HCT116 (cell line): ENCODE data around the gene CHTF18. TPM values are rescaled to one million over a fixed set of nuclear protein-coding genes. Genes with fewer than 3 reads are reported as not detected.

Experiments
- ATAC-seq: fragments of 200-7000 bp; cut with Tn5 transposase; 2 replicates; pipeline ENCODE4 v1.9.1; 2020; ENCODE audit warnings: mild to moderate bottlenecking, moderate library complexity
- BruUV-seq: library from RNA; stranded (reverse); fragments of 400-500 nt; replicated peaks from 2 replicates; lab custom pipeline; 2021; lab: Mats Ljungman, UMichigan
- CTCF ChIA-PET: fragments of 300-600 bp; sonication (Branson Sonifier 250); formaldehyde crosslinking; loops from one replicate; lab custom pipeline; 2021; ENCODE audit warnings: antibody characterized with exemption; lab: Charles Lee
- POLR2A ChIA-PET: fragments of 300-600, 350-600 bp; sonication (Branson Sonifier 250); formaldehyde crosslinking; loops from one replicate; lab custom pipeline; 2021; ENCODE audit warnings: antibody characterized with exemption; lab: Charles Lee
- RAD21 ChIA-PET, 2 experiments: fragments of 300-600 bp; sonication (Branson Sonifier 250); formaldehyde crosslinking; loops; one replicate each; lab custom pipeline; 2023; ENCODE audit warnings: low total read pairs in 2 of 2; ENCODE audit not compliant: uncharacterized antibody in 2 of 2, unreplicated experiment in 2 of 2, low non-redundant PET in 1 of 2; lab: Charles Lee
- DNase-seq: peaks from one replicate; pipeline ENCODE4 v3.0.0-alpha.2; 2010; ENCODE audit warnings: low read depth, low spot score
- H2AFZ ChIP-seq: fragments of 200-600 bp; shearing (Covaris generic), sonication (generic); 2 replicates; pipeline ENCODE4 v1.6.1; 2017; ENCODE audit warnings: low read depth, mixed run types, mixed read lengths, antibody characterized with exemption, low read length; ENCODE audit not compliant: poor library complexity, severe bottlenecking
- H3K27ac ChIP-seq: 2 replicates; pipeline ENCODE4 v1.5.1; 2012; ENCODE audit warnings: low read depth, low read length
- H3K27me3 ChIP-seq: fragments of 200-600 bp; sonication (generic); 2 replicates; pipeline ENCODE4 v1.6.1; 2016; ENCODE audit warnings: mixed run types, low read length, mixed read lengths; ENCODE audit not compliant: insufficient read depth
- H3K36me3 ChIP-seq, 2 experiments: fragments of 200-500 bp in 1 of 2; fragments of 200-600 bp in 1 of 2; sonication (Bioruptor generic) in 1 of 2; sonication (generic) in 1 of 2; 2 replicates each; pipeline versions ENCODE4 v1.5.1 to v1.6.1; 2014 to 2016; ENCODE audit warnings: low read length in 2 of 2, inconsistent platforms in 1 of 2, mixed read lengths in 1 of 2, mixed run types in 1 of 2; ENCODE audit not compliant: insufficient read depth in 2 of 2, control insufficient read depth in 1 of 2
- H3K4me1 ChIP-seq, 2 experiments: fragments of 200-600 bp in 1 of 2; sonication (generic) in 1 of 2; 2 replicates each; pipeline versions ENCODE4 v1.5.1 to v1.6.1; 2012 to 2017; ENCODE audit warnings: low read length in 2 of 2, inconsistent platforms in 1 of 2, mild to moderate bottlenecking in 1 of 2, mixed read lengths in 1 of 2, mixed run types in 1 of 2, moderate library complexity in 1 of 2; ENCODE audit not compliant: insufficient read depth in 2 of 2, control insufficient read depth in 1 of 2
- H3K4me2 ChIP-seq: fragments of 200-600 bp; sonication (generic); 2 replicates; pipeline ENCODE4 v1.6.1; 2017; ENCODE audit warnings: mixed run types, low read length, mixed read lengths
- H3K4me3 ChIP-seq, 2 experiments: fragments of 200-600 bp in 1 of 2; sonication (generic) in 1 of 2; replicated peaks in 1 of 2; 2 replicates each; pipeline ENCODE4 v1.5.1; 2011 to 2016; ENCODE audit warnings: low read length in 2 of 2, control low read depth in 1 of 2, low read depth in 1 of 2, mild to moderate bottlenecking in 1 of 2, mixed read lengths in 1 of 2, mixed run types in 1 of 2
- H3K79me2 ChIP-seq: fragments of 200-600 bp; sonication (generic); 2 replicates; pipeline ENCODE4 v1.6.1; 2017; ENCODE audit warnings: mild to moderate bottlenecking, mixed run types, low read length, moderate library complexity, mixed read lengths; ENCODE audit not compliant: insufficient read depth
- H3K9ac ChIP-seq: fragments of 200-600 bp; sonication (generic); 2 replicates; pipeline ENCODE4 v1.6.1; 2016; ENCODE audit warnings: low read length, mixed read lengths
- H3K9me2 ChIP-seq: fragments of 200-600 bp; sonication (generic), shearing (Covaris generic); 2 replicates; pipeline ENCODE4 v1.6.1; 2017; ENCODE audit warnings: mixed run types, mild to moderate bottlenecking, moderate library complexity; ENCODE audit not compliant: insufficient read depth
- H3K9me3 ChIP-seq, 2 experiments: fragments of 200-500 bp in 1 of 2; fragments of 200-600 bp in 1 of 2; sonication (Bioruptor generic) in 1 of 2; sonication (generic) in 1 of 2; 2 replicates each; pipeline ENCODE4 v1.6.1; 2014 to 2017; ENCODE audit warnings: low read length in 2 of 2, mixed read lengths in 2 of 2, inconsistent platforms in 1 of 2, low read depth in 1 of 2, mild to moderate bottlenecking in 1 of 2, mixed run types in 1 of 2, moderate library complexity in 1 of 2; ENCODE audit not compliant: control insufficient read depth in 1 of 2, insufficient read depth in 1 of 2
- H4K20me1 ChIP-seq: fragments of 200-600 bp; sonication (generic), shearing (Covaris generic); 2 replicates; pipeline ENCODE4 v1.6.1; 2017; ENCODE audit warnings: mixed run types, mild to moderate bottlenecking, moderate library complexity; ENCODE audit not compliant: insufficient read depth
- CBX3 ChIP-seq: IDR thresholded peaks from 2 replicates; pipeline ENCODE4 v1.6.1; 2012; ENCODE audit warnings: low read depth
- CEBPB ChIP-seq: IDR thresholded peaks from 2 replicates; pipeline ENCODE4 v1.6.1; 2012; ENCODE audit warnings: low read depth
- ELF1 ChIP-seq: IDR thresholded peaks from 2 replicates; pipeline ENCODE4 v1.6.1; 2012; ENCODE audit warnings: low read depth, borderline replicate concordance
- EZH2 ChIP-seq: fragments of 200-600 bp; sonication (generic); IDR thresholded peaks from 2 replicates; pipeline ENCODE4 v1.6.1; 2017; ENCODE audit warnings: antibody characterized with exemption, mixed run types
- EZH2phosphoT487 ChIP-seq: fragments of 200-600 bp; IDR thresholded peaks from 2 replicates; pipeline ENCODE4 v1.6.1; 2018; ENCODE audit warnings: antibody characterized with exemption, borderline replicate concordance
- POLR2A ChIP-seq: IDR thresholded peaks from 2 replicates; pipeline ENCODE4 v1.7.0; 2011; ENCODE audit warnings: borderline replicate concordance; ENCODE audit not compliant: insufficient read depth, insufficient read length; ENCODE audit errors: extremely low read depth
- RAD21 ChIP-seq: IDR thresholded peaks from 2 replicates; pipeline ENCODE4 v1.6.1; 2012; ENCODE audit warnings: low read depth, mild to moderate bottlenecking
- SIN3A ChIP-seq: IDR thresholded peaks from 2 replicates; pipeline ENCODE4 v1.6.1; 2012; ENCODE audit warnings: low read depth
- SRF ChIP-seq: IDR thresholded peaks from 2 replicates; pipeline ENCODE4 v1.6.1; 2012; ENCODE audit warnings: low read depth
- intact Hi-C: fragments of 100-400 bp; cut with micrococcal nuclease; formaldehyde crosslinking; loops from 2 replicates; pipeline ENCODE4 v1.10.0; 2022
- total RNA-seq: library from RNA; stranded (reverse); gene quantifications from one replicate; pipeline ENCODE4 v1.2.1, GENCODE V29; 2021; ENCODE audit not compliant: unreplicated experiment
- TF ChIP-seq, protein P1 (sequence below), 3 experiments: fragments of 200-600 bp in 1 of 3; sonication (generic) in 1 of 3; IDR thresholded peaks in 2 of 3; conservative IDR thresholded peaks in 1 of 3; 2 replicates each; pipeline ENCODE4 v1.5.1; 2012 to 2017; ENCODE audit warnings: low read depth in 2 of 3, low read length in 2 of 3, antibody characterized with exemption in 1 of 3, borderline replicate concordance in 1 of 3, control low read depth in 1 of 3, mild to moderate bottlenecking in 1 of 3, mixed read lengths in 1 of 3, mixed run types in 1 of 3, moderate library complexity in 1 of 3; ENCODE audit not compliant: insufficient read depth in 1 of 3
- TF ChIP-seq, protein P2 (sequence below): IDR thresholded peaks from 2 replicates; pipeline ENCODE4 v1.6.1; 2011; ENCODE audit warnings: mild to moderate bottlenecking, low read length, moderate library complexity; ENCODE audit not compliant: insufficient replicate concordance; ENCODE audit errors: extremely low read depth
- TF ChIP-seq, protein P3 (sequence below): IDR thresholded peaks from 2 replicates; pipeline ENCODE4 v1.6.1; 2012
- TF ChIP-seq, protein P4 (sequence below): IDR thresholded peaks from 2 replicates; pipeline ENCODE4 v1.6.1; 2012
- TF ChIP-seq, protein P5 (sequence below): IDR thresholded peaks from 2 replicates; pipeline ENCODE4 v1.6.1; 2012; ENCODE audit warnings: low read depth

The CHTF18 gene
- total RNA-seq, 1 experiment from 2014 or later = 145 TPM

DNA sequence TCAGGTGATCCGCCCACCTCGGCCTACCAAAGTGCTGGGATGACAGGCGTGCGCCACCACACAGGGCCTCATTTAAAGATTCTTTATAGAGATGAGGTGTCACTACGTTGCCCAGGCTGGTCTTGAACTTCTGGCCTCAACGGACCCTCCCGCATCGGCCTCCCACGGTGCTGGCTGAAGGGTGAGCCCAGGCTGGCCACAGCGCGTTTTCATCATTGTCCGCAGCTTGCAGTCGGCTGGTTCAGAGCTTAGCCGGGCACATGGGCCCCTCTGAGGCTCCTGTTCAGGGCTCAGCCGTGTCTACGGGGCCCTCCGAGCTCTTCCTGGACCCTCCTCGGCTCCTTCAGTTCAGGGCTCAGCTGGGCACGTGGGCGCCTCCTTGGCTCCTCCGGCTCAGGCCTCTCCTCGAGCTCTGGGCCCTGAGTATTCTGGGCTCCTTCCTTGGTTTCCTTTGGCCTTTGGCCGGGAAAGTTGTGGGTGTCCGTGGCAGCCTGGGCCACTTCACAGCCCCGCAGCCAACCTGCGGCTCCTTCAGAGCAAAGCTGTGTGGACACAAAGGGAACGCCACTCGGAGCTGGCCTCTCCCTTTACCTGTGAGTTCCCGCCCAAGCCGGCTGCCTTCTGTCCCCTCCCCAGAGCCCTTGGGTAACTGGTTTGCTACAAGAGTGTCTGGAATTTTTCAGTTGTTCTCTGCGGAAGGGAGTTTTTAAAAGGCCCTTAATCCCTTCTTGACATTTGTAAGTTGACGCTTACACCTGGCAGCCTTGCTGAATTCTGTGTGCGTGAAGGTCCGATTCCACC, 29.1 kb upstream of the CHTF18 start (continued):
- TF ChIP-seq, protein P1, sequence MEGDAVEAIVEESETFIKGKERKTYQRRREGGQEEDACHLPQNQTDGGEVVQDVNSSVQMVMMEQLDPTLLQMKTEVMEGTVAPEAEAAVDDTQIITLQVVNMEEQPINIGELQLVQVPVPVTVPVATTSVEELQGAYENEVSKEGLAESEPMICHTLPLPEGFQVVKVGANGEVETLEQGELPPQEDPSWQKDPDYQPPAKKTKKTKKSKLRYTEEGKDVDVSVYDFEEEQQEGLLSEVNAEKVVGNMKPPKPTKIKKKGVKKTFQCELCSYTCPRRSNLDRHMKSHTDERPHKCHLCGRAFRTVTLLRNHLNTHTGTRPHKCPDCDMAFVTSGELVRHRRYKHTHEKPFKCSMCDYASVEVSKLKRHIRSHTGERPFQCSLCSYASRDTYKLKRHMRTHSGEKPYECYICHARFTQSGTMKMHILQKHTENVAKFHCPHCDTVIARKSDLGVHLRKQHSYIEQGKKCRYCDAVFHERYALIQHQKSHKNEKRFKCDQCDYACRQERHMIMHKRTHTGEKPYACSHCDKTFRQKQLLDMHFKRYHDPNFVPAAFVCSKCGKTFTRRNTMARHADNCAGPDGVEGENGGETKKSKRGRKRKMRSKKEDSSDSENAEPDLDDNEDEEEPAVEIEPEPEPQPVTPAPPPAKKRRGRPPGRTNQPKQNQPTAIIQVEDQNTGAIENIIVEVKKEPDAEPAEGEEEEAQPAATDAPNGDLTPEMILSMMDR (IDR thresholded peaks at IDR 0.05 in 2 of 3, conservative IDR thresholded peaks at IDR 0.05 in 1 of 3; ENCODE audit: borderline replicate concordance in 1 of 3, insufficient read depth in 1 of 3, low read depth in 2 of 3, low read length in 2 of 3) = no peak
- TF ChIP-seq SRF (no peak), EZH2phosphoT487 (no peak)

DNA sequence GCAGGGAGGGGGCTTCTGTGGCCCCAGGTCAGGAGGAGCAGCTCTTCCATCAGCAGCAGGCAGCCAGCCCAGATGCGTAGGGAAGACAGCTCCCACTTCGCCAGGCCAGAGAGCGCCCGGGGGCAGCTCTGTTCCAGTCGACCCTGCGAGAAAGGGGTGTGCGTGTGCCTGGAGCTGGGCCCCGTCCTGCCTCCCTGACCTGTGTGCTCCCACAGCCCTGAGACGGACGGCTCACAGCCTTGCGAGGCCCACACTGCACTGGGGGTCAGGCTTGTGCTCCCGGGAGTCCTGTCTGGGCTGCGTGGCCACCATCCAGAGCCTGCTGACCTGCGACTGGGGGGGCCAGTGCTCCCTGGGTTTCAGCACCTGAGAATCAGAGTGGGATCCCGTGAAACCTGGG, 28.4 kb upstream of the CHTF18 start:
- no TSS peak for BruUV-seq
- peak overlapping the region; percentile 99 for H3K4me2 ChIP-seq
- TF ChIP-seq SIN3A (no peak), SRF (no peak), CBX3 (no peak), RAD21 (no peak), EZH2 (no peak), ELF1 (no peak), EZH2phosphoT487 (no peak), POLR2A (no peak), CEBPB (no peak)
- TF ChIP-seq, protein P2, sequence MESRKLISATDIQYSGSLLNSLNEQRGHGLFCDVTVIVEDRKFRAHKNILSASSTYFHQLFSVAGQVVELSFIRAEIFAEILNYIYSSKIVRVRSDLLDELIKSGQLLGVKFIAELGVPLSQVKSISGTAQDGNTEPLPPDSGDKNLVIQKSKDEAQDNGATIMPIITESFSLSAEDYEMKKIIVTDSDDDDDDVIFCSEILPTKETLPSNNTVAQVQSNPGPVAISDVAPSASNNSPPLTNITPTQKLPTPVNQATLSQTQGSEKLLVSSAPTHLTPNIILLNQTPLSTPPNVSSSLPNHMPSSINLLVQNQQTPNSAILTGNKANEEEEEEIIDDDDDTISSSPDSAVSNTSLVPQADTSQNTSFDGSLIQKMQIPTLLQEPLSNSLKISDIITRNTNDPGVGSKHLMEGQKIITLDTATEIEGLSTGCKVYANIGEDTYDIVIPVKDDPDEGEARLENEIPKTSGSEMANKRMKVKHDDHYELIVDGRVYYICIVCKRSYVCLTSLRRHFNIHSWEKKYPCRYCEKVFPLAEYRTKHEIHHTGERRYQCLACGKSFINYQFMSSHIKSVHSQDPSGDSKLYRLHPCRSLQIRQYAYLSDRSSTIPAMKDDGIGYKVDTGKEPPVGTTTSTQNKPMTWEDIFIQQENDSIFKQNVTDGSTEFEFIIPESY = no peak
- TF ChIP-seq, protein P3, sequence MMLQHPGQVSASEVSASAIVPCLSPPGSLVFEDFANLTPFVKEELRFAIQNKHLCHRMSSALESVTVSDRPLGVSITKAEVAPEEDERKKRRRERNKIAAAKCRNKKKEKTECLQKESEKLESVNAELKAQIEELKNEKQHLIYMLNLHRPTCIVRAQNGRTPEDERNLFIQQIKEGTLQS = no peak
- TF ChIP-seq, protein P4, sequence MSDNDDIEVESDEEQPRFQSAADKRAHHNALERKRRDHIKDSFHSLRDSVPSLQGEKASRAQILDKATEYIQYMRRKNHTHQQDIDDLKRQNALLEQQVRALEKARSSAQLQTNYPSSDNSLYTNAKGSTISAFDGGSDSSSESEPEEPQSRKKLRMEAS = no peak
- TF ChIP-seq, protein P5, sequence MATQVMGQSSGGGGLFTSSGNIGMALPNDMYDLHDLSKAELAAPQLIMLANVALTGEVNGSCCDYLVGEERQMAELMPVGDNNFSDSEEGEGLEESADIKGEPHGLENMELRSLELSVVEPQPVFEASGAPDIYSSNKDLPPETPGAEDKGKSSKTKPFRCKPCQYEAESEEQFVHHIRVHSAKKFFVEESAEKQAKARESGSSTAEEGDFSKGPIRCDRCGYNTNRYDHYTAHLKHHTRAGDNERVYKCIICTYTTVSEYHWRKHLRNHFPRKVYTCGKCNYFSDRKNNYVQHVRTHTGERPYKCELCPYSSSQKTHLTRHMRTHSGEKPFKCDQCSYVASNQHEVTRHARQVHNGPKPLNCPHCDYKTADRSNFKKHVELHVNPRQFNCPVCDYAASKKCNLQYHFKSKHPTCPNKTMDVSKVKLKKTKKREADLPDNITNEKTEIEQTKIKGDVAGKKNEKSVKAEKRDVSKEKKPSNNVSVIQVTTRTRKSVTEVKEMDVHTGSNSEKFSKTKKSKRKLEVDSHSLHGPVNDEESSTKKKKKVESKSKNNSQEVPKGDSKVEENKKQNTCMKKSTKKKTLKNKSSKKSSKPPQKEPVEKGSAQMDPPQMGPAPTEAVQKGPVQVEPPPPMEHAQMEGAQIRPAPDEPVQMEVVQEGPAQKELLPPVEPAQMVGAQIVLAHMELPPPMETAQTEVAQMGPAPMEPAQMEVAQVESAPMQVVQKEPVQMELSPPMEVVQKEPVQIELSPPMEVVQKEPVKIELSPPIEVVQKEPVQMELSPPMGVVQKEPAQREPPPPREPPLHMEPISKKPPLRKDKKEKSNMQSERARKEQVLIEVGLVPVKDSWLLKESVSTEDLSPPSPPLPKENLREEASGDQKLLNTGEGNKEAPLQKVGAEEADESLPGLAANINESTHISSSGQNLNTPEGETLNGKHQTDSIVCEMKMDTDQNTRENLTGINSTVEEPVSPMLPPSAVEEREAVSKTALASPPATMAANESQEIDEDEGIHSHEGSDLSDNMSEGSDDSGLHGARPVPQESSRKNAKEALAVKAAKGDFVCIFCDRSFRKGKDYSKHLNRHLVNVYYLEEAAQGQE = no peak

More for the DNA sequence above, 28.4 kb upstream of the CHTF18 start:
- Histone ChIP-seq H3K36me3 (no peaks in the 10 kb centered on the region; a peak in 2 of 4 replicates), H3K4me1 (peaks cover 34 to 47% of the 10 kb centered on the region in 2 experiments), H3K9ac (peak overlapping the region; percentile 95), H3K79me2 (peaks cover 26% of the 10 kb centered on the region), H3K27ac (peak overlapping the region; percentile 97), H3K27me3 (no peaks in the 10 kb centered on the region), H4K20me1 (no peaks in the 10 kb centered on the region), H3K4me3 (peak overlapping the region; percentile 78 to 95; a peak in 3 of 4 replicates), H3K9me3 (peaks cover 0 to 7% of the 10 kb centered on the region in 2 experiments; a peak in 1 of 4 replicates), H2AFZ (no peak overlapping the region), H3K9me2 (no peaks in the 10 kb centered on the region)
- ChIA-PET POLR2A (interaction anchor here (1.2 to 1.8 kb wide), 2 partner anchors 33 to 43 kb away, joined by 3 to 12 read pairs; partner anchors contain the start of genes CCDC78 and HAGHL), CTCF (interaction anchor here (1.0 to 2.9 kb wide), 4 partner anchors 11 to 40 kb away, joined by 3 to 11 read pairs (median 7); partner anchors contain the start of gene ANTKMT), RAD21 (interaction anchor here (1.2 kb wide), 2 partner anchors 11 to 19 kb away, joined by 4 to 5 read pairs; partner anchors contain the start of gene CIAO3 (in 1 of the 2))
- ATAC-seq (no peak), DNase-seq (no peak)
- intact Hi-C loops = no loop called here
